Smooth muscle cell (in vitro differentiated cells): ENCODE results near the gene ADGRG2. TPM values are rescaled to one million over a fixed set of nuclear protein-coding genes. Genes with fewer than 3 reads are reported as not detected.

Experiments
- DNase-seq: peaks from one replicate; lab custom pipeline; 2025; ENCODE audit not compliant: unreplicated experiment; lab: John Stamatoyannopoulos, UW
- H2AFZ ChIP-seq: fragments of 200-600 bp; sonication (generic); 2 replicates; pipeline ENCODE4 v1.6.0; 2016; ENCODE audit warnings: antibody characterized with exemption, low read depth, mild to moderate bottlenecking
- H3F3A ChIP-seq: fragments of 200-600 bp; sonication (generic); 2 replicates; pipeline ENCODE4 v1.6.0; 2017; ENCODE audit warnings: antibody characterized with exemption, low read depth
- H3K27ac ChIP-seq: fragments of 200-600 bp; sonication (generic); 2 replicates; pipeline ENCODE4 v1.5.1; 2016; ENCODE audit warnings: low read depth, mild to moderate bottlenecking
- H3K27me3 ChIP-seq: fragments of 200-600 bp; sonication (generic); 2 replicates; pipeline ENCODE4 v1.6.1; 2016; ENCODE audit warnings: low read depth, mild to moderate bottlenecking
- H3K36me3 ChIP-seq: fragments of 200-600 bp; sonication (generic); 2 replicates; pipeline ENCODE4 v1.5.1; 2016; ENCODE audit warnings: low read depth
- H3K4me1 ChIP-seq: fragments of 200-600 bp; sonication (generic); 2 replicates; pipeline ENCODE4 v1.5.1; 2016; ENCODE audit warnings: low read depth
- H3K4me2 ChIP-seq: fragments of 200-600 bp; sonication (generic); 2 replicates; pipeline ENCODE4 v1.6.0; 2016; ENCODE audit warnings: mild to moderate bottlenecking
- H3K4me3 ChIP-seq: fragments of 200-600 bp; sonication (generic); 2 replicates; pipeline ENCODE4 v1.5.1; 2016; ENCODE audit warnings: mild to moderate bottlenecking
- H3K79me2 ChIP-seq: fragments of 200-600 bp; sonication (generic); 2 replicates; pipeline ENCODE4 v1.6.0; 2016; ENCODE audit warnings: low read depth, mild to moderate bottlenecking
- H3K9ac ChIP-seq: fragments of 200-600 bp; sonication (generic); 2 replicates; pipeline ENCODE4 v1.6.0; 2016; ENCODE audit warnings: low read depth
- H3K9me3 ChIP-seq: fragments of 200-600 bp; sonication (generic); replicated peaks from 2 replicates; pipeline ENCODE4 v1.5.1; 2016; ENCODE audit warnings: low read depth
- H4K20me1 ChIP-seq: fragments of 200-600 bp; sonication (generic); 2 replicates; pipeline ENCODE4 v1.6.0; 2016; ENCODE audit warnings: low read depth
- CTCF ChIP-seq: fragments of 200-600 bp; sonication (generic); IDR thresholded peaks from 2 replicates; pipeline ENCODE4 v1.5.1; 2017; ENCODE audit warnings: borderline replicate concordance, mild to moderate bottlenecking, antibody characterized with exemption; ENCODE audit not compliant: insufficient read depth, poor library complexity, severe bottlenecking
- WGBS: methylation state at CpG from one replicate; pipeline ENCODE4 v1.1.7; 2016; ENCODE audit warnings: low lambda C conversion rate; 5-methylcytosine and 5-hydroxymethylcytosine counted together
- polyA plus RNA-seq: library from polyadenylated mRNA; unstranded; fragments of >200 nt; fragmentation: Nextera tagmentation; extraction: Ambion mirVana; gene quantifications from 2 replicates; pipeline ENCODE4 v1.2.1, GENCODE V29; 2016
- total RNA-seq: library from RNA; depleted of rRNA; stranded (reverse); fragments of >200 nt; gene quantifications from 2 replicates; pipeline ENCODE4 v1.2.3, GENCODE V29; 2014

The ADGRG2 gene
- total and polyA plus RNA-seq, 2 experiments from 2014 or later = 0.09 TPM; not detected in 1

GRCh38 chrX:18964901-18965300, 157.4 kb downstream of the ADGRG2 start:
- H2AFZ ChIP-seq = no peak overlapping the region
- no peaks in the 10 kb centered on the region for H3K4me1 ChIP-seq
- no peak overlapping the region for H3K27ac ChIP-seq
- no peaks in the 10 kb centered on the region for H4K20me1 ChIP-seq
- H3K4me3 ChIP-seq = no peak overlapping the region
- no peak for DNase-seq
- H3F3A ChIP-seq = no peaks in the 10 kb centered on the region
- no peaks in the 10 kb centered on the region for H3K27me3 ChIP-seq
- no peak overlapping the region for H3K4me2 ChIP-seq
- WGBS = 67% methylated on average over 9 of the region's 9 CpGs
- H3K9me3 ChIP-seq = no peaks in the 10 kb centered on the region
- H3K79me2 ChIP-seq = no peaks in the 10 kb centered on the region
- no peak overlapping the region for H3K9ac ChIP-seq
- no peaks in the 10 kb centered on the region for H3K36me3 ChIP-seq
- TF ChIP-seq CTCF = no peak

- Histone ChIP-seq H3K4me1 (no peaks in the 10 kb centered on the region), H3K9me3 (no peaks in the 10 kb centered on the region), H3K4me3 (no peak overlapping the region), H3K27ac (no peak overlapping the region), H3F3A (no peaks in the 10 kb centered on the region), H3K36me3 (no peaks in the 10 kb centered on the region), H4K20me1 (no peaks in the 10 kb centered on the region), H3K79me2 (no peaks in the 10 kb centered on the region), H3K9ac (no peak overlapping the region), H2AFZ (no peak overlapping the region), H3K27me3 (no peaks in the 10 kb centered on the region), H3K4me2 (no peak overlapping the region)
- no peak for DNase-seq
- no peak for TF ChIP-seq CTCF
- WGBS = 81% methylated on average over 4 of the region's 4 CpGs
These were observed 158.2 kb downstream of the ADGRG2 start for GRCh38 chrX:18964026-18964425.

GRCh38 chrX:18962329-18962728, 159.9 kb downstream of the ADGRG2 start:
- Histone ChIP-seq H3K9me3 (no peaks in the 10 kb centered on the region), H3K4me1 (no peaks in the 10 kb centered on the region), H3K36me3 (no peaks in the 10 kb centered on the region), H3K27me3 (no peaks in the 10 kb centered on the region), H3K4me3 (no peak overlapping the region), H2AFZ (no peak overlapping the region), H3K27ac (no peak overlapping the region), H3K4me2 (no peak overlapping the region), H4K20me1 (no peaks in the 10 kb centered on the region), H3F3A (no peaks in the 10 kb centered on the region), H3K79me2 (no peaks in the 10 kb centered on the region), H3K9ac (no peak overlapping the region)
- DNase-seq = no peak
- no peak for TF ChIP-seq CTCF

GRCh38 chrX:18961686-18962085, 160.6 kb downstream of the ADGRG2 start:
- no peak for DNase-seq
- no peaks in the 10 kb centered on the region for H3K27me3 ChIP-seq
- no peaks in the 10 kb centered on the region for H3F3A ChIP-seq
- no peak overlapping the region for H3K4me2 ChIP-seq
- TF ChIP-seq CTCF = no peak
- H3K79me2 ChIP-seq = no peaks in the 10 kb centered on the region
- no peak overlapping the region for H2AFZ ChIP-seq
- no peak overlapping the region for H3K27ac ChIP-seq
- 62% methylated on average over 2 of the region's 2 CpGs for WGBS
- no peaks in the 10 kb centered on the region for H3K36me3 ChIP-seq
- H3K9ac ChIP-seq = no peak overlapping the region
- H3K4me1 ChIP-seq = no peaks in the 10 kb centered on the region
- peaks cover 3% of the 10 kb centered on the region for H4K20me1 ChIP-seq
- H3K4me3 ChIP-seq = no peak overlapping the region
- H3K9me3 ChIP-seq = no peaks in the 10 kb centered on the region
